Measurements from ENCODE around the gene TRRAP. TPM values are rescaled to one million over a fixed set of nuclear protein-coding genes. Genes with fewer than 3 reads are reported as not detected.

The TRRAP gene
- total RNA-seq, 4 donors from 2014 or later, result 46.4 to 69.4 (median 53.0) TPM

- no peak for DNase-seq (ENCODE audit: low spot score in 2 of 2)
- intact Hi-C loops (cut with DNase I; ENCODE audit: low total_unique reads), result loop anchor here (10.0 kb wide), 1 partner anchor 554 kb away; no protein-coding TSS in a partner anchor
- WGBS, 2 donors, result 88 to 90% methylated on average over 3 of the region's 3 CpGs
- no peak for TF ChIP-seq POLR2A (IDR thresholded peaks at IDR 0.05)
- TF ChIP-seq, protein P1, sequence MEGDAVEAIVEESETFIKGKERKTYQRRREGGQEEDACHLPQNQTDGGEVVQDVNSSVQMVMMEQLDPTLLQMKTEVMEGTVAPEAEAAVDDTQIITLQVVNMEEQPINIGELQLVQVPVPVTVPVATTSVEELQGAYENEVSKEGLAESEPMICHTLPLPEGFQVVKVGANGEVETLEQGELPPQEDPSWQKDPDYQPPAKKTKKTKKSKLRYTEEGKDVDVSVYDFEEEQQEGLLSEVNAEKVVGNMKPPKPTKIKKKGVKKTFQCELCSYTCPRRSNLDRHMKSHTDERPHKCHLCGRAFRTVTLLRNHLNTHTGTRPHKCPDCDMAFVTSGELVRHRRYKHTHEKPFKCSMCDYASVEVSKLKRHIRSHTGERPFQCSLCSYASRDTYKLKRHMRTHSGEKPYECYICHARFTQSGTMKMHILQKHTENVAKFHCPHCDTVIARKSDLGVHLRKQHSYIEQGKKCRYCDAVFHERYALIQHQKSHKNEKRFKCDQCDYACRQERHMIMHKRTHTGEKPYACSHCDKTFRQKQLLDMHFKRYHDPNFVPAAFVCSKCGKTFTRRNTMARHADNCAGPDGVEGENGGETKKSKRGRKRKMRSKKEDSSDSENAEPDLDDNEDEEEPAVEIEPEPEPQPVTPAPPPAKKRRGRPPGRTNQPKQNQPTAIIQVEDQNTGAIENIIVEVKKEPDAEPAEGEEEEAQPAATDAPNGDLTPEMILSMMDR (IDR thresholded peaks at IDR 0.05), result no peak
- no peak overlapping the region for H3K4me3 ChIP-seq (ENCODE audit: low read depth, poor library complexity, severe bottlenecking)
Observed at GRCh38 chr7:98848918-98849317, 29.4 kb upstream of the TRRAP start.

DNA sequence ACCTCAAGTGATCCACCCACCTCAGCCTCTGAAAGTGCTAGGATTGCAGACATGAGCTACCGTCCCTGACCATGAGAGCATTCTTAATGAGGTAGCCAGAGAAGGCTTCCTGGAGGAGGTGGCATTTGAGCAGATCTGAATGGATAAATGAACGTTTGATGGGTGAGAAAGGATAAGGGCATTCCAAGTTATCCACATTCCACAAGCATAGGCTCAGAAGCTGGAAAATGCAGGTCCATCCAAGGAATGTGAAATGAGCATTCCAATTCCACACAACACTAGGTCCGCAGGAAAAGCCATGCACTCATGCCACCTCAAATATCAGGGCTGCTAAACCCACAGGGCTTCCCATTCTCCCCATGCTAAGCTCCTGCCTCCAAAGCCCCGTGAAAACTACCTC lies 25.5 kb upstream of the TRRAP start:
- no peak for DNase-seq (ENCODE audit: low spot score in 2 of 2)
- intact Hi-C loops (cut with DNase I; ENCODE audit: low total_unique reads), result no loop called here
- WGBS, 2 donors, result 62 to 72% methylated on average over 4 of the region's 4 CpGs
- no peak overlapping the region for H3K4me3 ChIP-seq (ENCODE audit: low read depth, poor library complexity, severe bottlenecking)
- TF ChIP-seq, protein P1 (IDR thresholded peaks at IDR 0.05), result no peak

GRCh38 chr7:98855610-98856422 lies 22.5 kb upstream of the TRRAP start:
- TF ChIP-seq, protein P1 (IDR thresholded peaks at IDR 0.05), result no peak
- TF ChIP-seq POLR2A (IDR thresholded peaks at IDR 0.05), result no peak
- DNase-seq (ENCODE audit: low spot score in 2 of 2), result no peak
- intact Hi-C loops (cut with DNase I; ENCODE audit: low total_unique reads), result no loop called here
- 72 to 79% methylated on average over 24 of the region's 24 CpGs for WGBS, 2 donors
- H3K4me3 ChIP-seq (ENCODE audit: low read depth, poor library complexity, severe bottlenecking), result no peak overlapping the region

- DNase-seq (ENCODE audit: low spot score in 2 of 2), result no peak
- intact Hi-C loops (cut with DNase I; ENCODE audit: low total_unique reads), result no loop called here
- TF ChIP-seq, protein P1 (IDR thresholded peaks at IDR 0.05), result no peak
- TF ChIP-seq POLR2A (IDR thresholded peaks at IDR 0.05), result no peak
Observed at GRCh38 chr7:98860071-98860470, 18.3 kb upstream of the TRRAP start.

GRCh38 chr7:98862203-98862602 lies 16.1 kb upstream of the TRRAP start:
- no peak for DNase-seq (ENCODE audit: low spot score in 2 of 2)
- no peak overlapping the region for H3K4me3 ChIP-seq (ENCODE audit: low read depth, poor library complexity, severe bottlenecking)
- WGBS, 2 donors, result 60 to 75% methylated on average over 4 of the region's 4 CpGs
- TF ChIP-seq, protein P1 (IDR thresholded peaks at IDR 0.05), result no peak
- no peak for TF ChIP-seq POLR2A (IDR thresholded peaks at IDR 0.05)
- intact Hi-C loops (cut with DNase I; ENCODE audit: low total_unique reads), result no loop called here

More at GRCh38 chr7:98860071-98860470, 18.3 kb upstream of the TRRAP start:
- 77 to 81% methylated on average over 12 of the region's 12 CpGs for WGBS, 2 donors
- no peak overlapping the region for H3K4me3 ChIP-seq (ENCODE audit: low read depth, poor library complexity, severe bottlenecking)
